Testis (tissue), 3 donors: ENCODE data around the gene PCDHGA1. TPM values are rescaled to one million over a fixed set of nuclear protein-coding genes. Genes with fewer than 3 reads are reported as not detected.
A peak's percentile ranks its signal among the peaks of the same experiment; 100 is the strongest.

Experiments
- DNase-seq: peaks from one replicate; pipeline ENCODE4 v3.0.0-alpha.2; 2019
- H3K27ac ChIP-seq, 2 donors: fragments of 200-600 bp; sonication (generic); one replicate each; pipeline ENCODE4 v1.5.1; 2019
- H3K27me3 ChIP-seq: fragments of 200-600 bp; sonication (generic); one replicate; pipeline ENCODE4 v1.5.1; 2019
- H3K36me3 ChIP-seq: fragments of 200-600 bp; sonication (generic); one replicate; pipeline ENCODE4 v1.5.1; 2017; ENCODE audit warnings: low read depth; ENCODE audit errors: missing control alignments
- H3K4me1 ChIP-seq: fragments of 200-600 bp; sonication (generic); one replicate; pipeline ENCODE4 v1.5.1; 2019
- H3K4me3 ChIP-seq, 2 donors: fragments of 200-600 bp; sonication (generic); one replicate each; pipeline ENCODE4 v1.5.1; 2017 to 2019
- H3K9me3 ChIP-seq: fragments of 200-600 bp; sonication (generic); one replicate; pipeline ENCODE4 v1.5.1; 2017
- CTCF ChIP-seq, 3 experiments: fragments of 450-650 bp in 2 of 3; fragments of 200-600 bp in 1 of 3; sonication (generic) in 1 of 3; IDR thresholded peaks; one replicate each; pipeline ENCODE4 v1.5.1; 2016 to 2019; ENCODE audit warnings: antibody characterized with exemption in 3 of 3, mild to moderate bottlenecking in 2 of 3, moderate library complexity in 1 of 3
- POLR2A ChIP-seq: fragments of 450-650 bp; IDR thresholded peaks from one replicate; pipeline ENCODE4 v1.6.1; 2017; ENCODE audit warnings: antibody characterized with exemption, mild to moderate bottlenecking, moderate library complexity
- WGBS, 2 donors: methylation state at CpG; one replicate each; pipeline ENCODE4 v1.1.5; 2018; 5-methylcytosine and 5-hydroxymethylcytosine counted together
- intact Hi-C: fragments of 100-400 bp; cut with DNase I; formaldehyde crosslinking; loops from one replicate; pipeline ENCODE4 v1.15.1; 2023; ENCODE audit warnings: low total_unique reads
- polyA plus RNA-seq: library from polyadenylated mRNA; stranded (reverse); fragments of 350-450 nt; fragmentation: Illumina TruSeq; extraction: RNeasy Lipid Tissue Mini Kit (QIAGEN cat#74804); gene quantifications from one replicate; pipeline ENCODE4 v1.2.3, GENCODE V29; 2014; ENCODE audit warnings: low read depth, low replicate concordance; ENCODE audit not compliant: insufficient read depth
- total RNA-seq, 2 donors: library from RNA; depleted of rRNA; stranded (reverse); fragments of >200 nt; gene quantifications; one replicate each; pipeline ENCODE4 v1.2.3, GENCODE V29; 2016

Gene PCDHGA1
- total and polyA plus RNA-seq, 3 donors from 2014 or later, result 1.6 to 13.1 (median 8.7) TPM

GRCh38 chr5:141475625-141476131 lies 145.4 kb downstream of the PCDHGA1 start, which contains the start of gene PCDHGC3:
Gene PCDHGC3 (plus strand): TSS chr5:141475966. CDS start chr5:141476117, 151 bp downstream.
- Histone ChIP-seq H3K36me3 (no peaks in the 10 kb centered on the region), H3K4me1 (peaks cover 14% of the 10 kb centered on the region), H3K27me3 (no peaks in the 10 kb centered on the region), H3K9me3 (no peaks in the 10 kb centered on the region), H3K27ac (peak within 1 kb of the TSS; percentile 77 to 84), H3K4me3 (peak within 1 kb of the TSS; percentile 50 to 65)
- intact Hi-C loops, result loop anchor here (5.0 kb wide), 1 partner anchor 37 kb away; no protein-coding TSS in a partner anchor
- WGBS, 2 donors, result 0% methylated on average over 12 to 28 of the region's 28 CpGs
- TF ChIP-seq POLR2A (no peak), CTCF (IDR thresholded peaks at IDR 0.05) (peak; percentile 6 to 35 (median 25))
- peak; percentile 95 for DNase-seq

GRCh38 chr5:141476132-141476911 lies 146.0 kb downstream of the PCDHGA1 start:
- intact Hi-C loops, result loop anchor here (5.0 kb wide), 1 partner anchor 36 kb away; no protein-coding TSS in a partner anchor
- Histone ChIP-seq H3K36me3 (no peaks in the 10 kb centered on the region), H3K9me3 (no peaks in the 10 kb centered on the region), H3K4me1 (peaks cover 14% of the 10 kb centered on the region), H3K4me3 (peak overlapping the region; percentile 50 to 65), H3K27me3 (no peaks in the 10 kb centered on the region), H3K27ac (peak overlapping the region; percentile 77 to 84)
- no peak for TF ChIP-seq CTCF (IDR thresholded peaks at IDR 0.05)
- TF ChIP-seq POLR2A, result no peak
- 1% methylated on average over 39 to 58 of the region's 58 CpGs for WGBS, 2 donors
- DNase-seq, result peak; percentile 67

- Histone ChIP-seq H3K9me3 (no peaks in the 10 kb centered on the region), H3K27ac (peak overlapping the region in 1 of 2 donors; percentile 84), H3K27me3 (no peaks in the 10 kb centered on the region), H3K36me3 (no peaks in the 10 kb centered on the region), H3K4me3 (peak overlapping the region; percentile 50 to 65), H3K4me1 (peaks cover 14% of the 10 kb centered on the region)
- intact Hi-C loops, result loop anchor here (5.0 kb wide), 1 partner anchor 35 kb away; no protein-coding TSS in a partner anchor
- no peak for TF ChIP-seq POLR2A
- TF ChIP-seq CTCF (IDR thresholded peaks at IDR 0.05), result no peak
- 29 to 34% methylated on average over 23 to 24 of the region's 24 CpGs for WGBS, 2 donors
- DNase-seq, result no peak
These were observed 146.8 kb downstream of the PCDHGA1 start for GRCh38 chr5:141477044-141477575.

GRCh38 chr5:141477815-141478214 lies 147.5 kb downstream of the PCDHGA1 start:
- H3K4me3 ChIP-seq, result no peak overlapping the region
- no peak for DNase-seq
- 53 to 59% methylated on average over 7 to 13 of the region's 13 CpGs for WGBS, 2 donors
- intact Hi-C loops, result loop anchor here (5.0 kb wide), 1 partner anchor 34 kb away; no protein-coding TSS in a partner anchor
- H3K9me3 ChIP-seq, result no peaks in the 10 kb centered on the region
- H3K27me3 ChIP-seq, result no peaks in the 10 kb centered on the region
- H3K27ac ChIP-seq, result no peak overlapping the region
- peaks cover 14% of the 10 kb centered on the region for H3K4me1 ChIP-seq
- TF ChIP-seq POLR2A (no peak), CTCF (IDR thresholded peaks at IDR 0.05) (no peak)
- no peaks in the 10 kb centered on the region for H3K36me3 ChIP-seq
